Activated B cell treated with CpG ODN at 0.5 μM for 24 hours (primary cell): ENCODE measurements around the gene SEPTIN12. TPM values are rescaled to one million over a fixed set of nuclear protein-coding genes. Genes with fewer than 3 reads are reported as not detected.
A peak's percentile ranks its signal among the peaks of the same experiment; 100 is the strongest.
"Not testable (repeated sequence)": the region's sequence is repeated elsewhere in the genome, so short reads cannot be mapped to it uniquely, and the experiment has no call there.

Experiments used
- ATAC-seq: fragments of 200-7000 bp; cut with Tn5 transposase; one replicate; pipeline ENCODE4 v1.10.0; 2021; ENCODE audit warnings: low read depth, mild to moderate bottlenecking, moderate library complexity
- CTCF ChIA-PET: fragments of 350-600 bp; sonication (Branson Sonifier 250); formaldehyde crosslinking; loops from one replicate; lab custom pipeline; 2021; ENCODE audit warnings: antibody characterized with exemption; lab: Charles Lee
- POLR2A ChIA-PET: fragments of 350-600 bp; sonication (Branson Sonifier 250); formaldehyde crosslinking; loops from one replicate; lab custom pipeline; 2021; ENCODE audit warnings: antibody characterized with exemption; lab: Charles Lee
- DNase-seq: peaks from one replicate; pipeline ENCODE4 v3.0.0; 2022
- H3K27ac Mint-ChIP-seq: one replicate; pipeline ENCODE4 v1.8.0; 2020; ENCODE audit warnings: mixed read lengths
- H3K27me3 Mint-ChIP-seq: one replicate; pipeline ENCODE4 v1.8.0; 2021; ENCODE audit warnings: mixed read lengths
- H3K36me3 Mint-ChIP-seq: one replicate; pipeline ENCODE4 v1.8.0; 2021; ENCODE audit warnings: low read depth, mixed read lengths
- H3K4me1 Mint-ChIP-seq: one replicate; pipeline ENCODE4 v1.8.0; 2021; ENCODE audit warnings: mixed read lengths
- H3K4me3 Mint-ChIP-seq: one replicate; pipeline ENCODE4 v1.8.0; 2020; ENCODE audit warnings: mild to moderate bottlenecking, mixed read lengths
- H3K9me3 Mint-ChIP-seq: one replicate; pipeline ENCODE4 v1.8.0; 2020; ENCODE audit warnings: mixed read lengths
- CTCF ChIP-seq: fragments of 200-600 bp; IDR thresholded peaks from one replicate; pipeline ENCODE4 v1.8.0; 2022; ENCODE audit warnings: antibody characterized with exemption, mild to moderate bottlenecking
- intact Hi-C: fragments of 100-400 bp; cut with micrococcal nuclease; formaldehyde crosslinking; loops from one replicate; pipeline ENCODE4 v1.15.1; 2024
- total RNA-seq: library from RNA; stranded (reverse); gene quantifications from 2 replicates; pipeline ENCODE4 v1.2.3, GENCODE V29; 2022

Gene SEPTIN12
- total RNA-seq, 1 donor from 2014 or later, result not detected

GRCh38 chr16:4743226-4743878, 44.8 kb downstream of the SEPTIN12 start:
- intact Hi-C loops, result no loop called here
- Mint-ChIP-seq H3K4me3 (peak overlapping the region; percentile 52), H3K36me3 (no peaks in the 10 kb centered on the region), H3K27ac (no peak overlapping the region), H3K9me3 (no peaks in the 10 kb centered on the region), H3K4me1 (peaks cover 22% of the 10 kb centered on the region), H3K27me3 (no peaks in the 10 kb centered on the region)
- no peak for TF ChIP-seq CTCF
- no peak for DNase-seq
- ATAC-seq, result no peak
- CTCF ChIA-PET, result no interaction called here
- POLR2A ChIA-PET, result no interaction called here

- H3K27ac Mint-ChIP-seq, POLR2A ChIA-PET, intact Hi-C loops: not testable (repeated sequence)
Measured at GRCh38 chr16:4738370-4738769, 49.8 kb downstream of the SEPTIN12 start.

GRCh38 chr16:4737545-4737944, 50.6 kb downstream of the SEPTIN12 start:
- Mint-ChIP-seq H3K36me3 (peaks cover 5% of the 10 kb centered on the region), H3K4me1 (peaks cover 18% of the 10 kb centered on the region), H3K9me3 (no peaks in the 10 kb centered on the region), H3K27ac (no peak overlapping the region), H3K4me3 (no peak overlapping the region), H3K27me3 (no peaks in the 10 kb centered on the region)
- ATAC-seq (no peak), DNase-seq (no peak)
- intact Hi-C loops, result no loop called here
- ChIA-PET POLR2A (no interaction called here), CTCF (no interaction called here)
- no peak for TF ChIP-seq CTCF

More at GRCh38 chr16:4738370-4738769, 49.8 kb downstream of the SEPTIN12 start:
- H3K9me3 Mint-ChIP-seq, DNase-seq, H3K4me3 Mint-ChIP-seq, CTCF ChIA-PET, ATAC-seq, H3K27me3 Mint-ChIP-seq, H3K36me3 Mint-ChIP-seq: not testable (repeated sequence)
- H3K4me1 Mint-ChIP-seq, result peaks cover 16% of the 10 kb centered on the region

- ATAC-seq, result no peak
- no peak for TF ChIP-seq CTCF
- intact Hi-C loops, result no loop called here
- Mint-ChIP-seq H3K27ac (no peak overlapping the region), H3K4me1 (peaks cover 18% of the 10 kb centered on the region), H3K4me3 (no peak overlapping the region), H3K9me3 (no peaks in the 10 kb centered on the region), H3K27me3 (no peaks in the 10 kb centered on the region), H3K36me3 (peaks cover 5% of the 10 kb centered on the region)
- ChIA-PET POLR2A (no interaction called here), CTCF (no interaction called here)
- DNase-seq, result no peak
Measured at GRCh38 chr16:4736546-4736945, 51.6 kb downstream of the SEPTIN12 start.

- DNase-seq (peak; percentile 91), ATAC-seq (peak; percentile 80)
- intact Hi-C loops, result loop anchor here (1.0 to 2.0 kb wide), 9 partner anchors 32 to 298 kb away; partner anchors contain the start of genes CDIP1, GLYR1, HMOX2 and MGRN1
- Mint-ChIP-seq H3K4me3 (peak overlapping the region; percentile 90), H3K4me1 (peaks cover 18% of the 10 kb centered on the region), H3K27ac (peak overlapping the region; percentile 87), H3K27me3 (no peaks in the 10 kb centered on the region), H3K9me3 (no peaks in the 10 kb centered on the region), H3K36me3 (peaks cover 9% of the 10 kb centered on the region)
- ChIA-PET POLR2A (interaction anchor here (0.5 to 3.1 kb wide), 16 partner anchors 17 to 481 kb away, joined by 3 to 27 read pairs (median 6); partner anchors contain the start of genes CDIP1, GLYR1, NUDT16L1 and PAM16), CTCF (interaction anchor here (0.8 to 1.7 kb wide), 9 partner anchors 13 to 357 kb away, joined by 3 to 7 read pairs (median 4); partner anchors contain the start of genes GLYR1, HMOX2, MGRN1 and ROGDI)
- no peak for TF ChIP-seq CTCF
Measured at GRCh38 chr16:4734730-4735535, 53.2 kb downstream of the SEPTIN12 start.
